Activated CD8-positive, alpha-beta memory T cell treated with anti-CD3 and anti-CD28 coated beads, Interleukin-2, amount 50 U/mL, for 1 hour (primary cell): ENCODE measurements around the gene ARRB1.

Experiments
- DNase-seq: peaks from one replicate; pipeline ENCODE4 v3.0.0-alpha.2; 2020; ENCODE audit errors: extremely low read depth

The ARRB1 gene

GRCh38 chr11:75254326-75254725, 97.1 kb downstream of the ARRB1 start:
- no peak for DNase-seq

- DNase-seq = no peak
These were observed 101.8 kb downstream of the ARRB1 start for GRCh38 chr11:75249704-75250103.

GRCh38 chr11:75248924-75249256, 102.6 kb downstream of the ARRB1 start:
- DNase-seq = no peak

- no peak for DNase-seq
These were observed 104.7 kb downstream of the ARRB1 start for GRCh38 chr11:75246671-75247350.

- DNase-seq = no peak
These were observed 105.3 kb downstream of the ARRB1 start for GRCh38 chr11:75246006-75246670.

GRCh38 chr11:75245356-75246005, 106.0 kb downstream of the ARRB1 start:
- DNase-seq = no peak

- no peak for DNase-seq
These were observed 107.2 kb downstream of the ARRB1 start for GRCh38 chr11:75244052-75244814.

GRCh38 chr11:75242722-75243600, 108.5 kb downstream of the ARRB1 start:
- DNase-seq = no peak

GRCh38 chr11:75241906-75242644, 109.4 kb downstream of the ARRB1 start:
- no peak for DNase-seq

- DNase-seq = peak; percentile 33
These were observed 110.2 kb downstream of the ARRB1 start for GRCh38 chr11:75241036-75241905.

- no peak for DNase-seq
These were observed 111.0 kb downstream of the ARRB1 start, which contains the start of gene TPBGL for GRCh38 chr11:75240311-75241035. TSS of gene TPBGL (plus strand) at chr11:75240774. CDS start at chr11:75241050, 276 bp downstream.

- DNase-seq = no peak
These were observed 111.8 kb downstream of the ARRB1 start for GRCh38 chr11:75239531-75240290.

GRCh38 chr11:75238595-75239440, 112.6 kb downstream of the ARRB1 start:
- DNase-seq = no peak

GRCh38 chr11:75237050-75237449, 114.4 kb downstream of the ARRB1 start:
- no peak for DNase-seq

- DNase-seq = no peak
These were observed 115.4 kb downstream of the ARRB1 start for GRCh38 chr11:75236062-75236461.

- DNase-seq = no peak
These were observed 117.7 kb downstream of the ARRB1 start for GRCh38 chr11:75233754-75234172.

GRCh38 chr11:75230621-75231020, 120.8 kb downstream of the ARRB1 start:
- no peak for DNase-seq
